Activated T-cell treated with anti-CD3 and anti-CD28 coated beads, Interleukin-2, amount 50 U/mL, for 1 hour (primary cell): ENCODE measurements around the gene TOR2A.
"Not testable (repeated sequence)": the region's sequence is repeated elsewhere in the genome, so short reads cannot be mapped to it uniquely, and the experiment has no call there.

Experiments used
- DNase-seq: peaks from one replicate; pipeline ENCODE4 v3.0.0-alpha.2; 2020

The TOR2A gene

GRCh38 chr9:127734747-127735529, at the start of gene TOR2A:
TOR2A (minus strand) TSS chr9:127735294; CDS start chr9:127735270, 24 bp downstream.
- peak; percentile 99 for DNase-seq

- peak; percentile 69 for DNase-seq
Measured at GRCh38 chr9:127783111-127784008, 48.3 kb upstream of the TOR2A start.

- DNase-seq, result no peak
Measured at GRCh38 chr9:127781806-127782205, 46.7 kb upstream of the TOR2A start.

- DNase-seq, result not testable (repeated sequence)
Measured at GRCh38 chr9:127780909-127781308, 45.8 kb upstream of the TOR2A start.

GRCh38 chr9:127780126-127780885, 45.2 kb upstream of the TOR2A start:
- no peak for DNase-seq

DNA sequence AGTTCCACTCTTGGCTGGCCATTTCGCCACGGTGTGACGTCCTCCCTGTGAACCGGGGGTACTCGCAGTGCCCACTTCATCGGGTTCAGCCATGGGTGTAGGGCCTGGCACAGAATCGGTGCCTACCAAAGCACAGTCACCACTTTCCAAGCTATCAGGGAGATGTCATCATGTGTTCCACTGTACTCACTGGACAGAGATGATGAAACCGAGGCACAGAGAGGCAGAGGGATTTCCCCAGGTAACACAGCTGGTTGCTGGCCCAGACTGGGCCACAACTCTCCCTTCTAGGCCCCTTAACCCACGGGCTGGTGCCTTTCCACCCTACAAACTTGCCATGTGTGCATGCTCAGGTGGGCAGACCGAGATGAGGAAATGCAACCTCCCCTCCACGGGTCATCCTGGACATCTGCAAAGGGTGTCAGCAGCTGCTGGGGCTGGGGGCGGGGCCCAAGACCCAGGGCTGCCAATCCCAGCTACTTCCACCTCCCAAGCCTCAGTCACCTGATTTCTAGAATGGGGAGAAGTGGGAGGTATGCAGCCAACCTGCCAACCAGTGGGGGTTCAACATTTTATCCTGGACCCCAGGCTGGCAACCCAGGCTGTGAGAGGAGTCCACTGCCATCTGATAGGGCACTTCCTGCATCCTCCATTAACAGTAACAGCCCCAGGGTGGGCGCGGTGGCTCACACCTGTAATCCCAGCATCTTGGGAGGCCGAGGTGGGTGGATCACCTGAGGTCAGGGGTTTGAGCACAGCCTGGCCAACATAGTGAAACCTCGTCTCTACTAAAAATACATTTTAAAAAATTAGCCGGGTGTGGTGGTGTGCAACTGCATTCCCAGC, 44.3 kb upstream of the TOR2A start:
- DNase-seq, result no peak

DNA sequence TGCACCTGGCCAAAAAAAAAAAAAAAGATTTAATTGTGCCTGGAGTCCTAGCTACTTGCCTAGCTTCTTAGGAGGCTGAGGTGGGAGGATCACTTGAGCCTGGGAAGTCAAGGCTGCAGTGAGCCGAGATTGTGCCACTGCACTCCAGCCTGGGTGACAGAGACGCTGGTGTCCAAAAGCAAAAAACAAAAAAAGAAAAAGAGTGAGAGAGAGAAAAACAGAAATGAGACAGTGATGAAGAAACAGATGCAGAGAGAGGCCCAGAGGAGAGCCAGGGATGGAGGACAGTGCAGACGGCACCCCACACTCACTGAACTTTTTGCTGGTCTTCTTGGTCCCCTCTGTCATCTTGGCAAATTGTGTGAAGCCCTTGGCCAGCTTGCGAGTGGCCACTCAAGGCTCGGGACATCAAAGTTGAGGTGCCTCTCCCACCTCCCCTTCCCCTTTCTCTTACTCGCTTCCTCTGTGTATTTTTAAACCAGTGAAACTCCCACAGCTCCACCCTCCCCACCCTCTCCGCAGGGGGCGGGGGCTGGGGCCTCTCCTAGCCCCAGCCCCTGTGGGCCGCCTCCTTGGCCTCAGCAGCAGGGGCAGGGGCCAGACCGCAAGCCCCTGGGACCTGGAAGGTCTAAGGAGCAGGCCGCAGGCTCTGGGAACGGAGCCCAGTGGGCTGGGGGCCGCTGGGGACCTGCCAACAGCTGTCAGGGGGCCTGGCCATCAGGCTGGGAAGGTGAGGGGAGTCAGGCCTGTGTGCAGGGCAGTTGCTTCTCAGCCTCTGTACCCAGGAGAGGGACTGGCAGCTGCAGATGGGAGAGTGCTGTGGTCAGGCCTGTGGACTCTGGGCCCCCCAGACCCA, 43.4 kb upstream of the TOR2A start, which contains the start of gene SH2D3C:
Gene SH2D3C, minus strand, starts transcription at position 387 of the 856 bp plus-strand sequence. Its CDS starts 39 bp downstream, at position 348.
- DNase-seq, result peak; percentile 54

DNA sequence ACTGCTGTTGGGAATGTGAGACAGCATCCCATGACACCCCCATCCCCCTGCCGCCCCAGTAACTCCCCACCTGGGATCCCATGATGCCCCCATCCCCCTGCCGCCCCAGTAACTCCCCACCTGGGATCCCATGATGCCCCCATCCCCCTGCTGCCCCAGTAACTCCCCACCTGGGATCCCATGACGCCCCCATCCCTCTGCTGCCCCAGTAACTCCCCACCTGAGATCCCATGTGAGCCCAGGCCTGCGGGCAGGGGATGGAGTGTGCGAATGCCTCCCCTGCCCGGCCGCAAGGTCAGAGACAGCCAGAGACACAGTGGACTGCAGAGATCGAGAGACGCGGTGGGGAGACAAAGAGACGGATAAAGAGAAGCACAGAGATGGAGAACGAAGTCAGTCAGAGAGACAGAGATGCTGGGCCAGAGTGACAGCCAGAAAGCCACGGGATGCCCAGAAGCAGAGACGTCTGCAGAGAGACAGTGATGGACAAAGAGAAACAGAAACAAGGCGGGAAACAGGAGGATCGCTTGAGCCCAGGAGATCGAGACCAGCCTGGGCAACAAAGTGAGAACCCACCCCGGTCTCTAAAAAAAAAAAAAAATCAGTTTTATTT, 42.4 kb upstream of the TOR2A start:
- no peak for DNase-seq

DNA sequence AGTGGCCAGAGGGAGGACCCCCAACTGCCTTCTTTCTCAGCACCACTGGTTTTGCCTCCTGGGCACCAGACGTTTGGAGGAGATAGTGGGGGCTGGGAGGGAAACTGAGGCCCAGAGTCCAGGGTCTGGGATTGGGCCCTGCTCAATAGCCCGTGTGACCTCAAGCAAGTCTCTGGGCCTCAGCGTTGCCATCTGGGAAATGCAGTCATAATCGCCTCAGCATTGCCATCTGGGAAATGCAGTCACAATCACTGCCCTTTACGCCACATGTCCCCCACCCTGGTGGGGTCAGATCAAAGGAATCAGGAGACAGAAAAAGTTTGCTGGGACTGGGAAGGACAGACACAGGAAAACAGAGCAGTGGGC, 41.8 kb upstream of the TOR2A start:
- DNase-seq, result no peak

GRCh38 chr9:127776195-127776923, 41.3 kb upstream of the TOR2A start:
- DNase-seq, result peak; percentile 77

GRCh38 chr9:127773981-127774380, 38.9 kb upstream of the TOR2A start:
- no peak for DNase-seq

- DNase-seq, result no peak
Measured at GRCh38 chr9:127773272-127773671, 38.2 kb upstream of the TOR2A start.

- DNase-seq, result no peak
Measured at GRCh38 chr9:127772603-127773002, 37.5 kb upstream of the TOR2A start.

DNA sequence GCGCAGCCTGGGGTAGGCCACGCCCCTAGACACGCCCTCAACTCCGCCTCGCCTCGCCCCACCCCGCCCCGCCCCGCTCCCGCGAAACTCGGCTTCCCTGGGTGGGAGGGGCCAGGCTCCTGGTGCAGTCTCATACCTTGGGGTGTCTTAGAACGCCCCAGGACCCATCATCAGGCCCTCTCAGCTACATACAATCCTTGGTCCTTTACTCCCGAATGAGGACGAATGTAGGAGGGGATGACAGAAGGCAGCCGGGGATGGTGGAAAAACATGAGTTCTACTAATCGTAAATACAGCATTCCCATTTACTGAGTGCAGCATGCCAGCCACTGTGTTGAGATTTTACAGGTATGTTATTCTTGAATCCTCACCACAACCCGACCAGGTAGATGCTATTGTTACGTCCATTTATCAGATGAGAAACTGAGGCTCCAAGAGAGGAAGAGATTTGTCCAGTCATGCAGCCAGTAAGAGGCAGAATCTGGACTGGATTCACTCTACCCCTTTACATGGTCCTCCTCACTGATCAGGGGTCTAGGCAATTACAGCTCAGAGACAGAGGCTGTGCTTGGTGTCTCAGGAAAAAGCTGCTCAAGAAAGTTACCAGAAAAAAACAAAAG, 36.6 kb upstream of the TOR2A start:
- no peak for DNase-seq

- DNase-seq, result peak; percentile 93
Measured at GRCh38 chr9:127770905-127771569, 35.9 kb upstream of the TOR2A start.

DNA sequence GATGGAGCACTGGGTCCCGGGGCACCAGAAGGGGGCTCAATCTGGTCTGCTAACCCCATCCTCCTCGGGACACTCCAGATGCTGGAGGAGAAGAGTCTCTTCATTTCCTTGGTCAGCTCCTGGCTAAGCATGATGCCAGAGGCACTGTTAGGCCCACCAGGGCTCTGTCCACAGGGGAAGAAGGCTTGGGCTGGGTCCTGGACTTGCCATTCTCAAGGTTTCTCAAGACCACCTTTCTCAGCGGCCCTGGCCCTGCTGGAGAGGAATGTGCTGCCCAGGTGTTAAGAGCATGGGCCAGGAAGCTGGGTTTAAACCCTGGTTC, 35.5 kb upstream of the TOR2A start:
- DNase-seq, result no peak

- no peak for DNase-seq
Measured at GRCh38 chr9:127769929-127770582, 35.0 kb upstream of the TOR2A start.

DNA sequence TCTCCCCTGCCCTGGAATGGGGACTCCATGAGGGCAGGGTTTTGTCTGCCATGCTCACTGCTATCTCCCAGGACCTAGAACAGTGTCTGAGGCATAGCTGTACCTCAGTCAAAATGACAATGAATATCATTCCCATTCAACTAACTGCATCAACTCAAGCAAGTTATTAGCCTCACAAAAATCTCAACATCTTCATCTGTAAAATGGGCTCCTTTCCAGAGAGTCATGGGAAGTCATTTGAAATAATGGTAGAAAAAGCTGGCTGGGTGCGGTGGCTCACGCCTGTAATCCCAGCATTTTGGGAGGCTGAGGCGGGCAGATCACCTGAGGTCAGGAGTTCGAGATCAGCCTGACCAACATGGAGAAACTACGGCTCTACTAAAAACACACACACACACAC, 34.0 kb upstream of the TOR2A start:
- DNase-seq, result no peak

- DNase-seq, result no peak
Measured at GRCh38 chr9:127768698-127769097, 33.6 kb upstream of the TOR2A start.
